Limb (tissue), 2 donors: ENCODE measurements around the gene SLC8A1.
A peak's percentile ranks its signal among the peaks of the same experiment; 100 is the strongest.
"Not testable (repeated sequence)": the region's sequence is repeated elsewhere in the genome, so short reads cannot be mapped to it uniquely, and the experiment has no call there.

ENCODE experiments used
- DNase-seq, 2 donors: peaks; one replicate each; pipeline ENCODE4 v3.0.0-alpha.2; 2016; ENCODE audit errors: extremely low spot score in 2 of 2

SLC8A1 gene

GRCh38 chr2:40113272-40113968 is 338.5 kb downstream of the SLC8A1 start:
- DNase-seq = no peak

DNA sequence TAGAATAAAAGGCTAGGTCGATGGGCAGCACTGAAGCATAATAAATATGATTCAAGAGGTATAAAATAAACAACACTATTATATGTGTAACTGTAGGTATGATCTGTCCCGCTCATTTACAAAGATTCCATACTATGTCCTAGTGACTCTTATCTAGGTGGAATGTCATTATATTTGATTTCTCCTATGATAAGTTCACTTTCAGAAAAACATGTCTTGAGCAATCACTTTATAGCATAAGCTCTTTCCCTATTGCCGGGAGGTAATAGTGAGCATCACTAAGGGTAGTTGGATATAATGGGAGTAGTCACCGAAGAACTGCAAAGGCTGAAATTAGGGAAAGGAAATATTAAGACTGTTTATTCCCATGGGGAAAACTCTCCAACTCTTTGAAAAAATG is 342.5 kb downstream of the SLC8A1 start:
- no peak for DNase-seq

DNA sequence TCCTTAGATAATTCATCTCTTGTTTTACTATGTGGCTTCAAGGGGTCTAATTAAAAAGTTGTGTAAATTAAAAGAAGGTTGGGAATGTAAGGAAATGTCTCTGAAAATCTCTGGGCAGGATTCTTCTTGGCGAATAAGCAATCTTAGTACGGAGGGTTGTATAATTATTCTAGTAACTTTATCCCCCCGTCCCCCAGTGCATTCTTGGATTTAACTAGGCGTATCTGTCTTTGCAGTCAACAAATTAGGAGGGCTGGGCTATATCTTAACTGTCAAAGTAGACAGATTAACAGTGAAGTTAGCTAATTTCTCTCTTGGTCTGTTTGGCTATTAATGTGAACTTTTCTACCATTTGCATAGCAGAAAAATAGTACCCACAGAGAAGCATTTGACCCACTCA is 343.0 kb downstream of the SLC8A1 start:
- DNase-seq = no peak

GRCh38 chr2:40106061-40106460 is 345.8 kb downstream of the SLC8A1 start:
- DNase-seq = no peak

DNA sequence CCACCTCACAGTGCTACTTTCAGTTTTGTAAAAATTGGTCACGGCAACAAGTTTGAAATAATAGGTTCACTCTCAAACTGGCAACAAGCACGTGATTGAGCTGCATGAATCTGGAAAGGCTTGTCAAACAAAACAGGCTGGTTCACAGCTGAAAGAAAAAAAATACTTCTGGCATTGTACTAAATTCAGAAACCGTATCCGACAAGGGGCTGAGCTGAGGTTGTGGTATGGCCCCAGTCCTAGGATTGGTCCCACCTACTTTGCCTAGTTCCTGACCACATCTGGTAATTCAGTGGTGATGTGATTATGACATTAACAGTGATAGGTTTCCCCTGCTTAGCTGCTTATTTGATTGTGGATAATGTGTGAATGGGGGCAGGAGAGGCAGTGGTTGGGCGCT is 346.3 kb downstream of the SLC8A1 start:
- DNase-seq = no peak

DNA sequence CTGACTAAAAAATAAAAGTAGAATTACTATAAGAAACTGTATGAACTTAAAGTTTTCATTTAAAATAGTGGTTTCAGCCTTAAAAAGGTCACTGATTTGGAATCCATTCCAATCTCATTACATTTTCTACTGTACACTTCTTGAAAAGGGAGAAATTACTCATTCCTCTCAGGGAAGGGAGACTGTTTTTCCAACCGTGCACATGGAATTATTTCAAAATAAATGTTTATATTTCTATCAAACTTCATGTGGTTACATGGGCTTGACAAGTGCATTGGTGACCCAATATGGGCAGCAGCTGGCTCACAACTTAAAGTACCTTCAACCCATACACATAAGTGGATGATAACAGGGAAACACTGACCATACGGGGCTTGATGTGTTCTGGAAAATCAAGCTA is 348.3 kb downstream of the SLC8A1 start:
- DNase-seq = no peak

DNA sequence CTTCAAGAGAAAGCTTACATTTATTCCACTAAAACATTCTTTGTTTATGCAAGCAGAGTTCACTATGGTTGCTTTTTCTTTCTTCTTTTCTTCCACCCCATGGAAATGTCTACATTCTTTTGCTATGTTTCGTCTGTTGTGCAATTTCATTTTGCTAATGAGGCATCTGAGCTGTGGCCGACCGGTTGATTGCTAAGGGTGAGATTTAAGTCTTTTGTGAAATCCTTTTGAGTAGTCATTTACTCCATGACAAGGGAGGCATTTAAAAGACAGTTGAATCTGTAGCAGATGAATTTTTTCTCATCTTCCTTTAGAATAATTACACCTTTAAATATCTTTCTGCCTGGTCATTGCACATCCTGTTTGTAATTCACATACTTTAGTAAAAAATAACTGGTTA is 348.7 kb downstream of the SLC8A1 start:
- no peak for DNase-seq

DNA sequence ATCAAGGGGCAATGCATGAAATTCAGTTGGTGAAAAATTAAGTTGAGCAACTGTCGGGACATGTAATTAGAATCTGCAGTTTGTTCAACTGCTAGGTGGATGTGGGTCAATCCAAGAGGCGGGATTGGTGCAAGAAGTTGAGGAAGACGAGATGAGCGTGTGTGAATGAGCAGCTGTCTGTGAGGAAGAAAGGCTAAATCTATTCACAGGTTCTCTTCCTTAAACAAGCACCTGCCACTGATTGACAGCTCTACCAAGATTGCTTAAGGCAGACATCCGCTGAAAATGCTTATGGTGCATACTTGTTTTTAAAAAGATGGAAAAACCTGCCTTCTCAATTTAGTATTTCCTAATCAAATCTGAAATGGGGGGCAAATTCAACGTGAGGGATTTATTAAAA is 349.4 kb downstream of the SLC8A1 start:
- no peak for DNase-seq

DNA sequence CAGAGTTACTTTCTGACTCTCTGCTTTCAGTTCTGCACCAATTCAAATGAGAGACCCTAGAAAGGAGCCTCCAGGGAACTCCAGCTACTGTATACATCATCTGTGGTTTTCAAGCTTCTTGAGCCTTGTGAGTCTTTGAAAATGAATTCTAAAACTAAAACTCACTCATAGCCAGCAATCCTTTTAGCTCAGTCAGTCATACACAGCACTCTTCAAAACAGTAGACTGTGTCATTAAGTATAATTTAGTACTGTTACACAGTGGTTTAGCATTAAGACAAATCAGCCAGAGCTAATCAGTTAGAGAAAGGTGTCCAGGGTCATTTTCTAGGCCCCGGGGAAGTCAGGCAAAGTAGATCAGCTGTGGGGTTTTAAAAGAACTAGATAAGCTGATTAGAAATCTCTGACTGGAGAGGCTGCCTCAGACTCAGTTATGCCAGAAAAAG is 350.7 kb downstream of the SLC8A1 start:
- no peak for DNase-seq

GRCh38 chr2:40100676-40101075 is 351.2 kb downstream of the SLC8A1 start:
- no peak for DNase-seq

- DNase-seq = no peak
Observed at GRCh38 chr2:40098786-40099470, 353.0 kb downstream of the SLC8A1 start.

DNA sequence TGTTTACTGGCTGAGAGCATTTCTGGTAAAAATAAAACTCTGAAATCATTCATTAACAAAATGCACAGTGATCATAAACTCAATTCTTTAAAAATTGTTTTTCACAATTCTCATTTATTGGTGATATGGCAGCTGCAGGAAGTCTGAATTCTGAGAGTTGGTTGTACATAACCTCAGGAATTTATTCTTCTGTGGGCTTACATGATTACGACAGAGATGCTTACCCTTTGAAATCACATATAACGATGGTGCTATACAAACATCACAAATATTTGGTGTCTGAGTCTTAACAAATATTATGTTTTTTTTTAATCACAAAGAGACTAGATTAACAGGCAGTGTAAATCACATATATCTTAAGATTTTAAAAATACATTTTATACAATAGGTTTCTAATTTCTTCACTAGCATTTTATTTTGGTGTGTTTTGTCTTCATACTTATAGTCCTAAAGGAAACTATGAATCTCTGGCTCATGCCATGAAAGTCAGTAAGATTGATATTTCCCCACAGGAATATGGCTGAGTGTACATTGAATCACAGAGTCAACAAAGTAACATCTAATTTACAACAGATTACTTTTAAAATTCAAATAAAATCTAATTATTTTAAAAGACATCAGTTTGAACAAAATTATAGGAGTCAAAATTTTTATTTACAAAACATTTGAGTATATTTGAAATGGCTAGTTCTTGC is 354.1 kb downstream of the SLC8A1 start:
- no peak for DNase-seq

- peak in 1 of 2 donors; percentile 18 for DNase-seq
Observed at GRCh38 chr2:40096360-40096759, 355.5 kb downstream of the SLC8A1 start.

DNA sequence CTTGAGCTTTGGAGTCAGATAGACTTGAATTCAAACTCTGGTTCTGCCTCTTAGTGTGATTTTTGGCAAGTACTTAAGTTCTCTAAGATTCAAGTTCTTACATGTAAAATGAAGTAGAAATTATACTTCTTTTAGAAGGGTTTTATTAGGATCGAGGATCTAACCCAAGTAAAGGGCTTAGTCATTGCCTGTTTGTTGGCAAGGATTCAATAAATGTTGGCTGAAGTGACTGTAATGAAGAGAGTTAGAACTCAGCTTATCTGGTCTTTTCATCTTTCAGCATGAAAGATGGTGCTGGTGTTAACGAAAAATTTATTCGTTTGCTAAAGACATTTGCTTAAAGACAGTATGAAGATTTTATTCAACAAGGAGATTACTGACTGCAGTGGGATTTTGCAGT is 356.9 kb downstream of the SLC8A1 start:
- DNase-seq = peak in 1 of 2 donors; percentile 50

DNA sequence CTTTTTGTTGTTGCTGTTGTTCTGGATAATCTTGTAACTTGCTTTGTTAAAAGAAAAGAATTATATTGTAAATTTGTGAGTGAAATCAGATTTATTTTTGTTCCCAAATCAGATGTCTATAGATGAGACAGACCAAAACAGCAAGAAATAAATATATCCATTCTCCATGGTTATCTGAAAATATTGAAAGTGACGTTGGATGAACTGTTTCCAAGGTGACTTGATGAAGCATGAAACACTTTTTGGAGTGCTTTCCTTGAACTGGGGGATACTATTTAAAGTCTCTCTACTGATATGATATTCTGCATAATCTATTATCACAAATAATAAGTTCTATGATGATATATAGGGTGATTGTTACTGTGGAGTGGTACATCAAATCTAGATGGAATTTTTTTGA is 357.4 kb downstream of the SLC8A1 start:
- DNase-seq = no peak

GRCh38 chr2:40093021-40093675 is 358.7 kb downstream of the SLC8A1 start:
- DNase-seq = peak in 1 of 2 donors; percentile 47

DNA sequence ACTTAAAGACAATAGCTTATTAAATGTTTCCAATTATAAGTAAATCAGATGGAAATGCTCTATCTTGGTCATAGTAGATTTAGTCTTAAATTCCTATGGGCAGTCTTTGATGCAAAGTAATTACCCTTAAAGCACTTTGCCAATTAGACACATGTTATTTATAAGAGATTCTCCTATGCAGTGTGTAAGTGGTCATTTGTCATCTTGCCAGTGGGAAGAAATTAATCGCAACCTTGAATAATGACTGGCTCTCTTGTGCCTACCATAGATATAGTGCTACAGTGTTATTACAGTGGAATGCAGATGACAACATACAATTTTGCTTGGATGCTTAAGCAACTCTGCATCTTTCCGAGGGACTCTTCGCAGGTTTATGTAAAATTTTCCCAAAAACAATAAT is 361.8 kb downstream of the SLC8A1 start:
- no peak for DNase-seq

DNA sequence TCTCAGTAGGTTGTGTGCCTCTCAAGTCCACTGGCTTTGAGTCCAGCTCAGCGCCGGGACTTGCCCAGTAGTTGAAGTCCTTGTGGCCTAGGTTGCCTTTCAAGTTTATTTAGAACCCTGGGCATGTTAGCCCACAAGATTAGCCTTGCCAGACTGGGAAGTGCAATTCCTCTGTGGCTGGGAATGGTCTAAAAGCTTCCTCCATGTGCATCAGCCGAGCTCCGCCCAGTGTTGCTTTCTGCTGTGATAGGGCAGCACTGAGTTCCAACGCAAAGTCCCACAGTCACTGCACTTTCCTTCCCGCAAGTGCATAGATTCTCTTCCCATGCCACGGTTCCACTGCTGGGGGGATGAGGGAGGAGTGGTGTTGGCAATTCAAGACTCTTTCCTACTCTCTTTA is 364.0 kb downstream of the SLC8A1 start:
- no peak for DNase-seq

DNA sequence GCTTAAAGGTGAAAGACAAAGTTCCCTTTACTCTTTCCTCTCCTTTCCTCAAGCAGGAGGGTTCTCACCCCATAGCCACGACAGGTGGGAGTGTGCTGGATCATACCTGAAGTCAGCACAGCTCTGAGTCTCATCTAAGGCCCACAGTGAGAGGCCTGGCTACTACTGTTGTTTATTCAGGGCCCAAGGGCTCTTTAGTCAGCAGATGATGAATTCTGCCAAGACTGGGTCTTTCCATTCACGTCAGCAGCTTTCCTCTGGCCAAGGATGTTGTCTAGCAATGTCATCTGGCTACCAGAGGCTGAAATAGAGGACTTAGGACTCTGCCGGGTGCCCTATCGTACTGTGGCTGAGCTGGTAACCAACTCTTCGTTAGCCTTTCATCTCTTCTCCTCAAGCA is 364.5 kb downstream of the SLC8A1 start:
- DNase-seq = no peak

DNA sequence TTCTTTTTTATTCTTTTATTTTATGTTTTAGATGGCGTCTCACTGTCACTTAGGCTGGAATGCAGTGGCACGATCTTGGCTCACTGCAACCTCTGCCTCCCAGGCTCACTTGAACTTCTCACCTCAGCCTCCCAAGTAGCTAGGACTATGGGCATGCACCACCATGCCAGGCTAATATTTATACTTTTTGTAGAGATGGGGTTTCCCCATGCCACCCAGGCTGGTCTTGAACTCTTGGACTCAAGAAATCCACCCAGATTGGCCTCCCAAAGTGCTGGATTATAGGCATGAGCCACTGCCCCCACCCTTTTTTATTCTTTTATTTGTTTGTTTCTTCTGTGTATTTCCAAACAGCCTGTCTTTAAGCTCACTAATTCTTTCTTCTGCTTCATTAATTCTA is 366.1 kb downstream of the SLC8A1 start:
- DNase-seq = no peak

DNA sequence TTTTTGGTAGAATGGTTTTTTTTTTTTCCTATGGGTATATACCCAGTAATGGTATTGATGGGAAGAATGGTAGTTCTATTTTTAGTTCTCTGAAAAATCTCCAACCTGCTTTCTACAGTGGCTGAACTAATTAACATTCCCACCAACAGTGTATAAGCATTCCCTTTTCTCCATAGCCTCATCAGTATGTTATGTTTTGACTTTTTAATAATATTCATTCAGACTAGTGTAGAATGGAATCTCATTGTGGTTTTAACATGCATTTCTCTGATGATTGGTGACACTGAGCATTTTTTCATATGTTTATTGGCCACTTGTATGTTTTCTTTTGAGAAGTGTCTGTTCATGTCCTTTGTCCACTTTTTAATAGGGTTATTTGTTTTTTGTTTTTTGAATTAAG is 378.6 kb downstream of the SLC8A1 start:
- not testable (repeated sequence) for DNase-seq
